Activated CD4-positive, alpha-beta T cell treated with anti-CD3 and anti-CD28 coated beads, Interleukin-2, amount 50 U/mL, for 48 hours (primary cell): Measurements from ENCODE around the gene RPL18.

Source experiments
- DNase-seq, 2 experiments: peaks; one replicate each; pipeline ENCODE4 v3.0.0-alpha.2; 2020

The RPL18 gene

DNA sequence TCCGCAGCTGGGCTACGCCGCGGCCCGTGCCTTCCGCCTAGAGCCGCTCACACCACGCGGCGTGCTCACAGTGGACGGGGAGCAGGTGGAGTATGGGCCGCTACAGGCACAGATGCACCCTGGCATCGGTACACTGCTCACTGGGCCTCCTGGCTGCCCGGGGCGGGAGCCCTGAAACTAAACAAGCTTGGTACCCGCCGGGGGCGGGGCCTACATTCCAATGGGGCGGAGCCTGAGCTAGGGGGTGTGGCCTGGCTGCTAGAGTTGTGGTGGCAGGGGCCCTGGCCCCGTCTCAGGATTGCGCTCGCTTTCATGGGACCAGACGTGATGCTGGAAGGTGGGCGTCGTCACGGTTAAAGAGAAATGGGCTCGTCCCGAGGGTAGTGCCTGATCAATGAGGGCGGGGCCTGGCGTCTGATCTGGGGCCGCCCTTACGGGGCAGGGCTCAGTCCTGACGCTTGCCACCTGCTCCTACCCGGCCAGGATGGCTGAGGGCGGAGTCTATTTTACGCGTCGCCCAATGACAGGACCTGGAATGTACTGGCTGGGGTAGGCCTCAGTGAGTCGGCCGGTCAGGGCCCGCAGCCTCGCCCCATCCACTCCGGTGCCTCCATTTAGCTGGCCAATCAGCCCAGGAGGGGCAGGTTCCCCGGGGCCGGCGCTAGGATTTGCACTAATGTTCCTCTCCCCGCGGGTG is 10.8 kb upstream of the RPL18 start:
- no peak for DNase-seq

GRCh38 chr19:48629297-48629598 is 10.3 kb upstream of the RPL18 start:
- DNase-seq, result no peak

DNA sequence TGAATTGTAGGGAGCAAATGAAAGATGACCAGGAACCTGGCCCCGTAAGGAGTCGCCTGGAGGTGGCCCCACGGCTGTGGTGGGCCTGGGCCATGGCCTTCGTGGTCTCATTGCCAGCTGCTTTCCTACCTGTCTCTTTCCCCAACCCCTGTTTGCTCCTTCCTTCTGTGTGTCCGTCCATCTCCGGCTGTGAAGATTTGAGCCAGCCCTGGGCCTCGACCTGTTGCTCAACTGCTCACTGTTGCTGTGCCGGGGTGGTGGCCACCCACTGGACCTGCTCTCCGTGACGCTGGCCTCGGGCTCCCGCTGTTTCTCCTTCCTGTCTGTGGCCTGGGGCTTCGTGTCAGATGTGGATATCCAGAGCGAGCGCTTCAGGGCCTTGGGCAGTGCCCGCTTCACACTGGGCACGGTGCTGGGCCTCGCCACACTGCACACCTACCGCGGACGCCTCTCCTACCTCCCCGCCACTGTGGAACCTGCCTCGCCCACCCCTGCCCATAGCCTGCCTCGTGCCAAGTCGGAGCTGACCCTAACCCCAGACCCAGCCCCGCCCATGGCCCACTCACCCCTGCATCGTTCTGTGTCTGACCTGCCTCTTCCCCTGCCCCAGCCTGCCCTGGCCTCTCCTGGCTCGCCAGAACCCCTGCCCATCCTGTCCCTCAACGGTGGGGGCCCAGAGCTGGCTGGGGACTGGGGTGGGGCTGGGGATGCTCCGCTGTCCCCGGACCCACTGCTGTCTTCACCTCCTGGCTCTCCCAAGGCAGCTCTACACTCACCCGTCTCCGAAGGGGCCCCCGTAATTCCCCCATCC is 9.7 kb upstream of the RPL18 start:
- no peak for DNase-seq

DNA sequence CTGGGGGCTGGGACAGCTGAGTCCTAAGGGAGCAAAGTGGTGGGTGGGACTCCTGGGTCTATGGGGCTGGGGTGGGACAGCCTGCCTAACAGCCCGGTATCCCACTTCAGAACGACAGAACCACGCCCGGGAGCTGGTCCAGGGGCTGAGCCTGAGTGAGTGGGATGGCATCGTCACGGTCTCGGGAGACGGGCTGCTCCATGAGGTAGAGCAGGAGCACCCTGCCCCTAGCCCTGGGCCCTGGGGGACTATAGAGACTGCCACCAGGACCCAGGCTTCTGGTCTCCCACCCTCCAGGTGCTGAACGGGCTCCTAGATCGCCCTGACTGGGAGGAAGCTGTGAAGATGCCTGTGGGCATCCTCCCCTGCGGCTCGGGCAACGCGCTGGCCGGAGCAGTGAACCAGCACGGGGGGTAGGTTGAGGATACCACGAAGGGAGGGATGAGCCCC is 8.9 kb upstream of the RPL18 start:
- DNase-seq, result no peak

- no peak for DNase-seq
Measured at GRCh38 chr19:48627201-48627864, 8.4 kb upstream of the RPL18 start.

DNA sequence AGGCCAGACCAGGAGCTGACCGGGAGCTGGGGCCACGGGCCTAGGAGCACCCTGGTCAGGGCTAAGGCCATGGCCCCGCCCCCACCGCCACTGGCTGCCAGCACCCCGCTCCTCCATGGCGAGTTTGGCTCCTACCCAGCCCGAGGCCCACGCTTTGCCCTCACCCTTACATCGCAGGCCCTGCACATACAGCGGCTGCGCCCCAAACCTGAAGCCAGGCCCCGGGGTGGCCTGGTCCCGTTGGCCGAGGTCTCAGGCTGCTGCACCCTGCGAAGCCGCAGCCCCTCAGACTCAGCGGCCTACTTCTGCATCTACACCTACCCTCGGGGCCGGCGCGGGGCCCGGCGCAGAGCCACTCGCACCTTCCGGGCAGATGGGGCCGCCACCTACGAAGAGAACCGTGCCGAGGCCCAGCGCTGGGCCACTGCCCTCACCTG is 6.9 kb upstream of the RPL18 start:
- DNase-seq, result no peak

- no peak for DNase-seq
Measured at GRCh38 chr19:48624791-48625723, 6.1 kb upstream of the RPL18 start.

GRCh38 chr19:48624067-48624594 is 5.2 kb upstream of the RPL18 start:
- peak; percentile 98 to 99 for DNase-seq

GRCh38 chr19:48623556-48624066 is 4.6 kb upstream of the RPL18 start:
- DNase-seq, result no peak

DNA sequence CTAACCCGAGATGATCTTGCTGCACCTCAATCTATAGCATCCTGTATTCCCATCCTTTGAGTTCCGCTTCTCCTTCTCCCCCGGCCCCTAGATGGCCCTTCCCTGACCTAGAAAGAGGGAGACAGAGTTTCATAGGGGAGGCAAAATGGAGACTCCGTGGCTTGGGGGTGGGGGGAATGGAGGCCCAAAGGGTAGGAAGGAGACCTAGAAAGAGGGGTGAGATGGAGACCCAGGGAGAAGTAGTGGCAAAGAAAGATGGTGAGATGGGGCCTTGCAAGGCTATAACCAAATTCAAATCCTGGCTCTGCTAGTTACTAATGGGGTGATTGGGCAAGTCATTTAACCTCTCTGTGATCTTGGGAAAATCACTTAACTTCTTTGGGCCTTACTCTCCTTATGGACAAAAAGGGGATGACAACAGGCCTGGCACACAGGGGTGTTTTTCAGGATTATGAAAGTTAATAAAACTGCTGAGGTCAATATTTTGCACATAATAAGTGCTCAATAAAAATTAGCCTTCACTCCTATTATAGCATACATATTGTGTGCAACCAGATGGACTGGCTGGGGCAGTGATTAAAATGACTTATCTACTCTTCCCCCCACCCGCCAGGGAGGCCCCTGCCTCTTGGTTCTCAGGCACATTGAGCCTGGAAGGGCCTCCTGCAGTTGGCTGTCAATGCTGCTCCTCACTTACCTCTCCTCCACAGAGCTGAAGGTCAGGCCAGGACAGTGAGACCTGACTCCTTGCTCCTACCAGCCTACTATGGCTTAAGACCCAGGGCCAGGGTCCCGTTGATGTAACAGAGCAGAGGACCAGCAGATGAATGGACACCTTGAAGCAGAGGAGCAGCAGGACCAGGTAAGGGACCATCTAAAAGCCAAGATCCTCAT is 961 bp upstream of the RPL18 start:
- DNase-seq, result no peak

DNA sequence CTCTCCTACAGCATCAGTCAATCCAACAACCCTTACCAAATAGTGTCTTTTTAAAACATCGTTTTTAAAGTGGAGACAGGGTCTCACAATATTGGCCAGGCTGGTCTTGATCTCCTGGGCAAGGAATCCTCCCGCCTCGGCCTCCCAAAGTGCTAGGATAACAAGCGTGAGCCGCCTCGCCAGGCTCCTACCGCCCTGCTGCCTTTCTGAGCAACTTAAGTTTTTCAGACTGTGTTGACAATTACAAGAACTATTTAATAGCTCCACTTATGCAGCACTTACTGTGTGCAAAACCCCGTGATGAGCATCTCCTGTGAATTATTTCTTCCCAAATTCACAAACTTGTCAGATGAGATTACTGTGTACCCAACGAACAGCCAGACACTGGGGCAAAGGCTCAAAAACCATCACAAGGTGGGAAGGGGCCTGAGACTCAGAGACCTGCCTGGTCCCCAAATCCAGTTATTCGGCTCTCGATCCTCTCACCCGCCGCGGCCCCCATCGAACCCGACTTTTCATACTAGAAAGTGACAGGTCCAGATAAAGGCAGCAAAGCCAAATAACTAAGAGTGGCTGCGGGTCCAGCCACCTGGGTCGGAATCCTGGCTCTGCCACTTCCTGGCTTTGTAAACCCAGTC is 581 bp downstream of the RPL18 start:
- DNase-seq, result no peak

- DNase-seq, result no peak
Measured at GRCh38 chr19:48617146-48617937, 1.6 kb downstream of the RPL18 start.

- DNase-seq, result no peak
Measured at GRCh38 chr19:48616491-48617056, 2.4 kb downstream of the RPL18 start.

DNA sequence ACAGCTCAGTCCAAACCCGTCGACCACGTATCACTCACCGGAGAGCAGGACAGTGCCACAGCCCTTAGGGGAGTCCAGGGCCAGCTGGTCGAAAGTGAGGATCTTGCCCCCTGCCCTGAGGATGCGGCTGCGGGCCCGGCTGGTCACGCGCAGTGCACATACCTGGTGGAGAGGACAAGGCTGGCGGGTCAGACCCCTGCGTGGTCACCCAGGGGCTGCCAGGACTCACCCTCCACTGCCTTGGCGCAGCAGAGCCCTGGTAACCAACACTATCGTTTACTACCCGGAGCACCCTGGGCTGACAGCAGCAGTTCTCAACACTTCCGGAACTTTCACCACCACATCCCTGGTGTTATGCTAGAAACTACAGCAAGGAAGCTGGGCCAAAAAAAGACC is 2.9 kb downstream of the RPL18 start:
- no peak for DNase-seq

DNA sequence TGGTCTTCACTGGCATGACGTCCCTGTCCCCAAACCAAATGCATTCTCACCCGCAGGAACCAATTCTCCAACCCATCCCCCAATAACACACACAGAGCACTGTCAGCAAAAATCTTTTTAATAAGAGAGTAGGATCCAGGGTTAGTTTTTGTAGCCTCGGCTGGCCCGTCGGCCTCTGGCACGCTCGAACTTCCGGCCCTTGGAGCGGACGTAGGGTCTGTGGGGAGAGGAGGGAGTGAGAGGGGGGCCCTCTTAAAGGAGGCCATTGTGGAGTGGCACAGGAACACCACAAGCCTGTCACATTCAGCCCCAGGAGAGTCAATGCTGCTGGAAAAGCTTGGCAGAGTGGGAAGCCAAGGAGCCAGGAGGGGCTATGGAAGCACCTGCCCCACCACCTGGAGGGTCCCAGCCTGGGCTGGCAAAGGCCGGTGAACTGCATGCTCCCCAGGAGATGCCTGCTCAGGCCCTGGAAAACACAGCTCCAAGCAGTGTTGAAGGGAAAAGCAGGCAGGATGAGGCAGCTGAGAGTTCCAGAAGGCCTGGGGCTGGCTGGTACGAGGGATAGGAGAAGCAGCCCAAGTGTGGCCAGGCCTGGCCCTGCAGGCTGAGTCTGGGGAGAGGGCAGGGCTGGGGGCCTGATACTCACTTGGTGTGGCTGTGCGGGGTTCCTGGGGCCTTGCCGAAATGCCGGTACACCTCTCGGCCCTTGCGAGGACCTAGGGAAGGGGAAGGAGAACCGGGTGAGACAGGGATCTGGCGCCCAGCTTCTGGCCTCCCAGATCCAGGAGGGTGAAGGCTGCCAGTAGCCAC is 3.5 kb downstream of the RPL18 start:
- no peak for DNase-seq

- DNase-seq, result peak in 1 of 2 experiments; percentile 42
Measured at GRCh38 chr19:48614436-48615230, 4.3 kb downstream of the RPL18 start, which contains the start of gene FAM83E. TSS of gene FAM83E (minus strand) at chr19:48615076. CDS start at chr19:48613372, 1,704 bp downstream.

- no peak for DNase-seq
Measured at GRCh38 chr19:48613852-48614435, 5.0 kb downstream of the RPL18 start.
